CD1c-positive myeloid dendritic cell (primary cell): ENCODE results near the gene POU3F2.

Experiments used
- DNase-seq: peaks from one replicate; pipeline ENCODE4 v3.0.0-alpha.2; 2016; ENCODE audit errors: extremely low spot score

POU3F2 gene

DNA sequence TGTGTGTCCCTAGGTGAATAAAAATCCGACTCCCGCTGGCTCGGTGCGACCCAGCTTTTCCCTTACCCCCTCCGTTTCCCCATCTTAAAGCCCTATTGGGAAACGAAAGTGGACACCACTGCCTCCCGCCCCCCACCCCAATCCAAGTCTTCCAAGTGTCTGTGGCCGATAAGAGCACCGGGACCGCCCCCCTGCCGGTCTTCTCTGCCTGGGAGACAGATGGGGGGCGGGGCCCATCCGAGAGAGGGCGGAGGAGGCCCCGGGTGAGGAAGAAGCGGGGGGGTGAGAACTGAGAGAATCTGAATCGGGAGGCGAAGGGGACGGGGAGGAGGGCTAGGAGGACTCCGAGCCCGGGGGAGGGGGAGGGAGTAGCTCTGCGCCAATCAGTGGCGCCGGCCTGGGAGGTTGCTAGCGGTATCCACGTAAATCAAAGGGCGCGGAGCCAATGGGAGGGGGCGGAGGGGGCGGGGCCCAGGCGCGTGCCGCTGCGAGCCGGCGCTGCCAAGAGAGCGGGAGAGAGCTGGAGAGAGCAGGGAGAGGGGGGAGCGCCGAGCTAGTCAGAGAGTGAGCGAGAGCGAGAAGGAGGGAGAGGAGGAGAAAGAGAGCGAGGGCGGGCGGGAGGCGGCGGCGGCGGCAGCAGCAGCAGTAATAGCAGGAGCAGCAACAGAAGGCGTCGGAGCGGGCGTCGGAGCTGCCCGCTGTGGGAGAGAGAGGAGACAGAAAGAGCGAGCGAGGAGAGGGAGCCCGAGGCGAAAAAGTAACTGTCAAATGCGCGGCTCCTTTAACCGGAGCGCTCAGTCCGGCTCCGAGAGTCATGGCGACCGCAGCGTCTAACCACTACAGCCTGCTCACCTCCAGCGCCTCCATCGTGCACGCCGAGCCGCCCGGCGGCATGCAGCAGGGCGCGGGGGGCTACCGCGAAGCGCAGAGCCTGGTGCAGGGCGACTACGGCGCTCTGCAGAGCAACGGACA, at the start of gene POU3F2:
POU3F2 (plus strand) TSS at position 515 of the 972 bp plus-strand sequence; CDS start at position 815, 300 bp downstream.
- peak; percentile 54 for DNase-seq

DNA sequence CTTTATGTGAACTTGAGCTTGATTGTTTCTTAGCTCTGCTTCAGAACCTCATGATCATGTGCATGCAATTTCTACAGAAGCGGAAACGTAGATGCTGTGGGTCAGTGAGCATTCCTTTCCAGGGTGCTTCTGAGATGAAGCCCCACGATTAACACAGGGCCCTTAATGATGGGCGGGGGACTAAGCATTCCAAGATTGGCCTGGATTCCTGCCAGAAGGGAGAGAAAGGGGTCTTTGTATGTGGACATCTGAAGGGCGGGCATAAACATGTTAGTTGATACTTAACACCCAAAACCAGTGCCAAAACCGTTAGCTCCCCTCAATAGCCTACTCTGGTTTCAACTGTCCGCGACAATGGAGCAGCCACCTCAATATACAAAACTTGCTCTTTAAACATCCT, 46.9 kb upstream of the POU3F2 start:
- no peak for DNase-seq

DNA sequence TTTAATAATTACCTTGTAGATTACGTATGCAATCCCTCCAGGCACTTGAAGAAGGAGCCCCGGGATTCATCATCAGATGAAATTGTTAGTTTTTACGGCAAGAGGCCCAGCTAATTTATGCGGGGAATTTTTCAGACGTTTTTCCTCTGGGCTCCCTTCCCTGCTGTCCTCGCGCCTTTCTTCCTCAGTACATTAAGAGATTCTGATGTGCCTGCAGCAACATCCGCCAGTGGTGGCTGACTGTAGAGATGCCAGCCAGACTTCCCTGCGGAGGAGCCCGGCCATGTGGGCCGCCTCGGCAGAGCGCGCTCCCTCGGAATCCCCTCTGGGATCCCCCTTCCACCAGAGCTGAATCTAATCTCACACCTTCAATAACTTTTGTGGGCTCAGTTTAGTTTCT, 46.4 kb upstream of the POU3F2 start:
- no peak for DNase-seq

DNA sequence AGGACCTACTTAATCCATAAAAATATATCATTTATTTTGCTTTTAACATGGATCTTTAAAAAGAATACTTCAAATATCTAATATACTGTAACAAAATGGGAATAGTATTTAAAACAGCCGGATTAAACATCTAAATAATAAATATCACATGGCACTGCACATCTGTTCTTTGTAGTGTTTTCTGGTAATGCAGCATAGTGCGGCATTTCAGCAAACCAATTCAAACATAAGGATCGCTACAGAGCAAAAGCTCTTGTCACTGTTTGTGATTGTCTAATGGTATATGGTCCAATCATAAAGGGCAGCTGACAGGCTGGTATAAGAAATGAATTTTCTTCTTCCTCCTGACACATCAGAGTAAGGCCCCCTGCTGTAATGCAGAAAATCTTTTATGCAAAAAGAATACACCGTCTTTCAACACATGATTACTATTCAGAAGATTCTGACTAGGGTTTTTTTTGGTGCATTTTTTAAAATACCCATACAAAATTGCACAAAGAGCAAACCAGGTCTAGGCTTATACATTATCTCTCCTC, 40.0 kb upstream of the POU3F2 start:
- DNase-seq = no peak

DNA sequence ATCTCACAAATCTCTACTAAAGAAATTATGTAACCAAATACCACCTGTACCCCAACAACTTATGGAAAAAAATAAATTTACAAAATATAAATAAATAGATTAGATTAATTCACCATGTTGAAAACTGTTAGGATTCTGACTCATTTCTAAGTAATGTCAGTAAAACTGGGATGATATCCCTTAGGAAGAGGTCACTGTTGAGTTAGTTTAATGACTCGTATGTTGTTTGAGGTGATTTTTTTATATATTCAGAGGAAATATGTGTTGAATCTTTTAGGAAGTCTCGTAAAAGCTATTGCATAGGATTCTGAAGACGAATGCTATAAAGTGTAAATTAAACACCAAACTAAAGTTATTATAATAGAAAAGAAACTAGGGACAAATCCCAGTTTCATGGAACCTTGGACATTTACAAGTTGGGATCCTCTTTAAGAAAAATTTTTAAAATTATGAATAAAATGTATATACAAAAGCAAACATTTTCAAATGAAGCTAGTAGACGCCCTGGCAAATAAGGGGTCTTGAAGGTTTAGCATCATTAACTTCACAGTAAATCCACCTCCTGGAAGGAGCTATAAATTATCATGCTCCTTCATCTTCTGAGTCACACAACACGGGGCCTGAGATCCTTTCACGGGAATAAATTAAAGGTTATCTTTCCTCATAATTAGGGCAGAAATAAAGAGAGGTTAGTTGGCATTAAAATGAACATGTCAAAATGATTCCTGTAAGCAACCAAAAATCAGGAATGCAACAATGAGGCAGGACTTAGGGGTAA, 37.0 kb upstream of the POU3F2 start:
- DNase-seq = no peak

DNA sequence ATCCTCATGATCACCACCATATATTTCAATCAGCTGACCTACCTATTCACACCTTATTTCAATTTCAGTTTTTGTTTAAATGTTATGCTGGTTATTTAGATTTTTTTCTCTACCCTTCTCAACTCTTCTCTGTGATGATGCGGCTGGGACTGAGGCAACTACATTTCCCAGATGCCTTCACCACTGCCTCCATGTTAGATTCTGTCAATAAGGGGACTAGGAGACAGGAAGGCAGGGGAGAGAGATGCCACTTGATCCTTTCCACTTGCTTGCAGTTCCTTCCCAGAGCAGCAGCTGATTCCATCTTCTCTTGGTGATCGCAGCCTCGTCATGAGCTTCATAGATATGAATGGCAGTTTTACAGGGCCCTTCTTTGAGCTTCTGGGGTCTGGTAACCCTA, 33.5 kb upstream of the POU3F2 start:
- DNase-seq = no peak

DNA sequence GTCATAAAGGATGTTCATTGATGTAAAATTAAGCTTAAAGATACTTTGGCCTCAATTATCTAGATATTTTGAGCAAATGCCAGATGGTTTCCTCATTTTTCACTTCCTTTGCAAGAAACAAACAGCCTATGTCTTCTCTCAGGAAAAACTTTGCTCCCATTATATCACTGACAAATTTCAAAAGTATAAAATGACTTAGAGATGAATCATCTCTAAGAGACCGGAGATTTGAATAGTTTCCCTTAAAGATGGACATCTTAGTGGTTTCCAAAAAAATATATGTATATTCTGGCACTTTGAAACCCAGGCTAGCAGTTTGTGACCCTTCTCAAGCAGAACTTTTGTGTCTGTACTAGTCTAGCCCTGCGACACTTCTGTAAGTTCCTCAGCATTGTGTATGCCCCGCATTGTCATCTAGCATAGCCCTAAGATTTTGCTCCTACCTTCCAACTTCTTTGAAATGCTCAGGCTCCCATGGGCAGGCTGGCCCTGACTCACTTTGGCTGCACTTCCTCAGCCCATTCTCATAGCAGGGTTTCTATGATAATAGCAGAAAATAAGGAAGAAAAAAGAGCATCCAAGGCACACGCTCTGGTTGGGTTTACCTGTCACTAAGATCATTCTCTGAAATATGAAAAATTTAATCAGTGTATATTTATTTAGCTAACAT, 25.7 kb upstream of the POU3F2 start:
- no peak for DNase-seq

DNA sequence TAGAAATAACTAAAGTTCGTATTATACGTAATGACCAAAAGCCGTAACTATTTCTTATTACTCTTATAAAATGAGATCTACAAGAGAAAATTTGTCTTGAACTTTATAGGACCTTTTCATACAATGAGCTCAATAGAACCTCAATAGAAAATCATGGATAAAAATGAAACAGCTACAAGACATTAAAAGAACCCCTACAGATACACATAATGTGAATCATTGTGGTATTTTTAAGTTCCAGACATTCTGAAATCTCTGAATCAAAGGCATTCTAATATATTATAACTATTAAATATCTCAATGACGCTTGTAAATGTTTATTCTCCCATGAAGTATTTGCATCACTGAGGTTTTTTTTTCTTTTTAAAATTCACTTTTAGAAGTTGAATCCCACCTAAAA, 22.2 kb upstream of the POU3F2 start:
- DNase-seq = no peak

DNA sequence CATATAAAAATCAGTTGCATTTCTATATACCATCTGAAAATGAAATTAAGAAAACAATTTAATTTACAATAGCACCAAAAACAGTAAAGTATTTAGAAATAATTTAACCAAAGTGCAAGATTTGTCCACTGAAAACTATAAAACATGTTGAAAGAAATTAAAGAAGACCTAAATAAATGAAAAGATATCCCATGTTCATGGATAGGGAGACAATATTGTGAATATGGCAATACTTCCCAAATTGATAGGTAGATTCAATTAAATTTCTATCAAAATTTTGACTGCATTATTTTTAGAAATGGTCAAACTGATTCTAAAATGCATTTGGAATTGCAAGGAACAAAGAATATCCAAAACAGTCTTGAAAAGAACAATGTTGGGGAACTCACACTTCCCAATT, 17.6 kb upstream of the POU3F2 start:
- no peak for DNase-seq

DNA sequence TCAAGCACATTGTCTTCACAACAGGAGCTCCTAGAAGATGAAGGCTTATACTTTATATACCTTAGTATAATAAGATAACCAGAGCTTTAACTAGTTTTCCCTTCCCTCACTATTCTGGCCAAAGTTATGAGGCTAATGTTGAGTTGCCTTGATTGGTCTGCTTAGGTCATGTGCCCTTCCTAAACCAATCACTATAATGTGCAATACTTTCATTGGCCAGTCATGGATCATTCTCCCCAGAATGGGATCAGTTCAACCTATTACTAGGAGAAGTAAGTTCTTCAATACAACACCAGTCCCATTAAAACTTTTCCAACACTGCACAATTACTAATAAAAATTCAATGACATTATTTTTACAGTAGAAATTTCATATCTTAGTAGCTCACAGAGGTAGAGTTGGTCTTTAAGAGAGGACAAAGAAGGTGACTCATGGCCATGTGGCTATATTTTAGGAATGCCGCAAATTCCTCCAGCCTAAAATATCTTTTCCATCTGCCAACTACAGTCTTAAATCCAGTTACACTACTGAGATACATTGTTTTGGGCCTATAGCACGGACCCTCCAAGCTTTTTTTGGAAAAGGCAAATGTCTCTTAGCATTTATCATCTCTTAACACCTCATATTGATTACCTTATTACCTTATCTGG, 12.5 kb upstream of the POU3F2 start:
- DNase-seq = no peak

DNA sequence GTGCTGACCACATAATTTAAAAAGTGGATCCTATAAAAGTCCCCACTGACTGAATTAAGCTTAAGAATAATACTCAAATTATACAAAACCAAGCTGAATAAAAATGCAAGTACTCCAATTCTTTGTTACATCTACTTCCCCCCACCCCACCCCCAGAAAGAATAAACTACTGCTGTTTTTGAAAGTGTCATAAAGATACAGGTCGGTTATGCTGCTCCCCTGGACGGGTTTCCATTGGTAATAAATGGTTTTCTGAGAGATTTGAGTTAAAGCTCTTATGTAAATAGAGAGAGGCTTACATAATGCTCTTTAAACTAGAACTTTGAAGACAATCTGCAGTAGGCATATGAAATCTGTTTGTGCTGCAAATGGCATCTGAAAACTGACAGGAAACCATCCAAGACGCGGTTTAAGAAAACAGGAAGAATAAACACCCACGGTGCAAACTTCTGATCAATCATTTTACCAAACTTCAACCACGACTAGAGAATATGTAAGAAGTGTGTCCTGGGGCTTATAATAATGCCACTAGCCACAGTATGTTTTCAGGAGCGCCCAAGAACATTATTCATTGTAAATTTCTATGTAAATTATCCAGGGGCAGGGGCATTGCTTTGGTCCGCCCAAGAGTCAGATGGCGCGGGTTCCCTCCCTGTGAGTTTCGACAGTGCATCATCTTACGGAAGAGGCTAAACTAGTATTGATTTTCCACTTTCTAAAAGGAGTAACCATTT, 10.8 kb upstream of the POU3F2 start:
- no peak for DNase-seq

DNA sequence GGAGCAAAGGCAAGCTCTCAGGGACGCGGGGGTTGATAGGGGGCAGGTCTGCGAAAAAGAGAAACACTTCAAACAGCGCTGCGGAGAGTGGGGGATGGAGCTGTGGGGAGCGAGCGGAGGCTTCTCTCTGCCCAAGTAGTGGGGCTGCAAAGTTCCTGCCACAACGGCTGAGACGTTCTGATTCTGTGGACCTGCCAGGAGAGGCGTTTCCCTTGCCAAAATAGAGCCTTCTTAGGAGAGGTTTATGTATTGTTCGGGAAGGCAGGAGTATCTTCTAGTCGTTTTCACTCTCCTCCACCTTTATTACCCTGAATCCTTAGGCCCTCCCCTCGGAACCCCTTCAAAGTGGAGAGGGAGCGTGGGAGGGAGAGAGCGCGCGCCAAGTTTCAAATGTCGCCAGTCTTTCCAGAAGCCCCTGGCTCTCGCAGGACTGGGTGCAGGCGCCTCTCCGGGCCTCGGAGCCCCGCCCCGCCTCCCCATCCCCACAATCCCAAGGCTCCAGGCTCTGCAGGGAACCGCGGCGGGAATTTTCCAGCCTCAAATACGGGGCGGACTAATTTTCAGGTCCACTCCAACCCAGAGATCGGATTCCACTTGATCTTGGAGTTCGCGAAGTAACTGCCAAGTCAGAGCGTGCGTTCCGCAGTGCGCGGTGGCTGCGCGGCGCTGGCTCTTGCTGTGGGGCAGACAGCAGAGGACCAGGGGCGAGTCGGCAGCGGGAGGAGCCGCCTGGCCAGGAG, 10.0 kb upstream of the POU3F2 start:
- no peak for DNase-seq

DNA sequence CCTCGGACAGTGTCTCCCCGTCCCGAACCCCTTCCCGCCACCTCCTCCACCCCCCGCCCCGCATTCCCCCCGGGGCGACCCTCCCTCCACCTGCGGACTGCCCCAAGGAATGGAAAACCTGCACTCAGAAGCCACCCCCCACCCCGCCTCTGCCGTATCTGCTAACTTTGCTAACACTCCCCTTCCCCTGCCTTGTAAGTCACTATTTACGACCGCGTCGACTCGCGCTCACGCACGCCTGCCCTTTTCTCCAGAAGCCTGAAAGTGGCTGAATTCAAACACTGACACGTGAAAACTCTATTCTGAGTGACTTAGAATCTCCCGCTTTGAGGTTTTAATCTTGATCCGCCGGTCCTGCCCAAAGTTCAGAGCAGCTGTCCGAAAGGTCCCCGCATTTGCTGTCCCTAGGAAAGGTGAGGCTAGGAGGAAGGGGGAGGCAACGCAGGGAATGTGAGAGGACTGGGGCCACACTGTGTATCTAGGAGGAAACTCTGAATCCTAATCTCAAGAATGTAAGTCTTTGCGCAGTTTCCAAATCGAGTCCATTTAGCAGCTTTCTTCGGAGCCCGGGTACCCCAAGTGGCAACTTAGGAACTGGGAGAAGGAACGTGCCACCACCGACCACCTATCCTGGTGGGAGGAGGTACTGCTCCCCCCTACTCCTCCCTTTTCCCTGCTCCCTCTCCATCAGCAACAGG, 9.3 kb upstream of the POU3F2 start:
- DNase-seq = no peak

DNA sequence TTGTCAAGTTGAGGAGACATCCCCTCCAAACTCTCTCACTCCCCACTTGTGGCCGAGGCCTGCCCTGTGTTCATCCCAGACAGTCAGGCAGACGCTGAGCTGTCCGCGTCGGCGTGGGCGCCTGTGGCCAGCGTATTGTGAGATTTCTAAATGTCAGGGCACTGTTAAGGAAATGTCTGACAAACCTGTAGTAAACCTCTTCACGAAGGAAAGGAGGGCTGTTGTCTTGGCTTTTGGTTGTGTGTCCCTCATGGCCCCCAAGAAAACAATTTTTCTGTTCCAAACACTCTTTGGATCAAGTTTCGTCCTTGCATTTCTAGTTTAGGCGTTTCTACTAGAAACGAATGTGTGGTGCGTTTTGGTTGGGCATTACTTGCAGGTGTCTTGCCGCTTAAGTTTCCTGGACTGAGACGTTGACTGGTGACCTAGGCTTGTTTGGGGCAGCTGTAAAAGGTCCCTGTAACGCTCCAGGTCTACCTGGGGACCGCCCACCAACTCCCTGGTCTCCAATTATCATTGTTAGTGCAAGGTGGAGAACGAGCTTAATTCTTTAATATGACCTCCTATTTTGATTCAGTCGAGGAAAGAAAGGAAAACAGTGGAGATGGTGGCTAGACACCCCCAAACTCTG, 8.7 kb upstream of the POU3F2 start:
- DNase-seq = no peak

DNA sequence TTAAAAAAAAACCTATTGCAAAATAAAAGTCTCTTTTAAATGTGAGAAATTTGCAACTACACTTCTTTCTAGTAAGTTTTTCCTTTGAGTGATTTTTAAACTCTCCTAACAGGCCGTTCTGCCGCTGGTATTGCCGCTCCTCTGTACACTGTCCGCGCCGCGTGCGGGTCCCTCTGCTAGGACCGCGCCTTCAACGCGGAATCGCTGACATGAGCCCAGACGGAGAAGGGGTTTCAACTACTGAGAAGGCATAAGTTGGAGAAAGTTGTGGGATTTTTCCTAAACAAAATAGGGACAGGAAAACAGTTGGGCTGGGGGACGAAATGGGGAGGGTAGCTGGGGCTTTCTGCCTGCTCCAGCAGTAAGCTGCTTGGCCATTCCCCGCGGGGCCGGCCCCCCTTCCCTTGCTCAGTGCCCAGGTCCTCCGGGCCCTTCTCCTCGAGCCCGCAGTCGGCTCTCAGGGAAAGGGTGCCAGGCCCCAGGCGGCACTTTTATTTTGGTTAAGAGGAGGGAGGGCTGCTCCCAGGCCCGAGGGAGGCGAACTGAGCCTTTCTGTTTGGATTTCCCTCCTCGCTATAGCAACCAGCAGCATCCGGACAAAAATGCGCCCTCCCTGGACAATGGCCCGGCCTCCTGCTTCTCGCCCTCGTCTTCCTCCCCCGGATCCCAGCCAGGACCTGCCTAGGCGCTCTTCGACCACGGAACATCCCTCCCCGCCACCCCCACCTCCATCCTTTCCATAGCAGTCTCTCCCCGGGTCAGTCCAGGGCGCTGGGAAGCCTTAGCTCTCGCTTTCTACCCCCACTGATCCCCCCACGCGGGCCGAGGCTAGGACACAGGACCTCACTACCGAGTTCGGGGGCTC, 6.8 kb upstream of the POU3F2 start:
- DNase-seq = no peak

DNA sequence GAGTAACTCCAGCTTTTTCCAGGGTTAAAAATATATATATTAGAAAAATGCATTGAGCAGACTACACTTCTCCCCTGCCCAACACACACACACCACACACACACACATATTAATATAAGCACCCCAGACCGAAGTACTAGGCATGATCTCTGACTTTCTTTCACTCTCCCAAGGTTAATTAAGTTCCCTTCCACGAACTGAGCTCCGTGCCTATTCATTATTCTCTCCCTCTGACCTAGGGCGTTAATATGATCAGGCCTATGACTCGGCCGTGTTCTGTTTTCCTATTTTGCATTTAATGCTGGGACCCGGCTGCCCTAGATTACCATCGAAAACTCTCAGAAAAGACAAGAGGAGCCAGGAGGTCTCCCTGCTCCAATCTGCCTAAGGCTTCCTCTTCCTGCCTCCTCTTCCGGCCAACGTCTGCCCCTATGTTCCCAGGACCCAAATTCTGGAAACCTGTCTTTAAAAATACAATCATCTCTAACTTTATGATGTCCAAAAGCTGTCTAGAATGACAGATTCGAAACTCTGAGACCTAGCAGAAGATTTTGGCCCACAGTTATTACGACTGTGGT, 6.1 kb upstream of the POU3F2 start:
- DNase-seq = no peak

DNA sequence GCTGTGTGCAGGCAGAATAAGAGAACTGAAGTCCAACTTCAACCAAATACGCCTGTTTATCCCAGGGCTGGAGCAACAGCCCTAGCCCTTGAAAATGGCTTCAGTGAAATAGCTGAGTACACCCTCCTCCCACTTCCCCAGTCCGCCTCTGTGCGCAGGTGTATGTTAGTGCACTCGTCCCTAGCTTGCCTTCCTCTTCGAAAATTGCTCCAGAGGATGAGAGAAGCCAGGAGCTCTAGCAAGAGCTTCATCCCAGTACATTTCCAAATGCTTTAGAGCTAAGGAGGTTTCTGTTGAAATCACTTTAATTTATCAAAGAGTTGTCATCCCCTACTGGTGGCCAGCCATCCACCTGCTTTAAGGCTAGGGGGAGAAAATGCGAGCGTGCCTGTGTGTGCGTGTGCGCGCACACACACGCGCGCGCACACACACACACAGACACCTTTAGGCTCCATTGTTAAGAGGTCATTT, 5.4 kb upstream of the POU3F2 start:
- DNase-seq = no peak

DNA sequence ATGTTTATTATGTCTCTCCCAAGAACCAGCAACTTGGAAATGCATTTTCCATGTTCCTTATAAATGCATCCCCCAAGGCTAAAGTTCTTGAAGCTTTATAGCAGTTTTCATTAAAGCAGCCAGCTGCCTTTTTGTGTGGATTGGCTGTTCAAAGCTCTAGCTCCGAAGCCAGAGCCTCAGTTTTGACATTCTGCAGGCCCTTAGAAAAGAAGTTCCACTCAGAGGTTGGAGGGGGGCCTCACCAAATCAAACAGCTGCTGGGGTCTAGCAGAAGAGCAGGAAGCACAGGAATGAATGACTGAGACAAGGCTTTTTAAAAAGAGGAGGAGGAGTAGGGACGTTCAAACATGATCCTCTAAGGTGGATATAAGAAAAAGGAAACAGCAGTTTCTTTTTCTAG, 4.2 kb upstream of the POU3F2 start:
- no peak for DNase-seq
